ENCODE results near the gene DDX3X. TPM values are rescaled to one million over a fixed set of nuclear protein-coding genes. Genes with fewer than 3 reads are reported as not detected.

Gene DDX3X
- total and polyA plus RNA-seq, 9 of the 15 experiments (the other 6 are each of a cell fraction or from before 2014, with no cell fraction given) = 51.3 to 232 (median 138) TPM

- H3K36me3 ChIP-seq (ENCODE audit: control insufficient read depth, insufficient read depth, low read length) = no peaks in the 10 kb centered on the region
- 22% methylated on average over 6 of the region's 6 CpGs for WGBS (ENCODE audit: insufficient coverage, low coverage, missing lambda C conversion rate)
- ChIA-PET POLR2A (interaction anchor here (0.8 kb wide), 1 partner anchor 40 kb away, joined by 3 read pairs; no protein-coding TSS in a partner anchor), CTCF (ENCODE audit: low intra/inter-chr PET ratio) (no interaction called here)
- no peak overlapping the region for H3K27ac ChIP-seq (ENCODE audit: extremely low read depth, low read depth, low read length)
- H3K4me3 ChIP-seq = no peak overlapping the region
- H3K4me1 ChIP-seq (replicated peaks in 1 of 2; ENCODE audit: control insufficient read depth in 2 of 2, insufficient read depth in 2 of 2, low read length in 2 of 2) = no peaks in the 10 kb centered on the region
- intact Hi-C loops (cut with micrococcal nuclease) (no loop called here), in situ Hi-C loops (cut with MboI) (no loop called here)
- TF ChIP-seq, protein P1, sequence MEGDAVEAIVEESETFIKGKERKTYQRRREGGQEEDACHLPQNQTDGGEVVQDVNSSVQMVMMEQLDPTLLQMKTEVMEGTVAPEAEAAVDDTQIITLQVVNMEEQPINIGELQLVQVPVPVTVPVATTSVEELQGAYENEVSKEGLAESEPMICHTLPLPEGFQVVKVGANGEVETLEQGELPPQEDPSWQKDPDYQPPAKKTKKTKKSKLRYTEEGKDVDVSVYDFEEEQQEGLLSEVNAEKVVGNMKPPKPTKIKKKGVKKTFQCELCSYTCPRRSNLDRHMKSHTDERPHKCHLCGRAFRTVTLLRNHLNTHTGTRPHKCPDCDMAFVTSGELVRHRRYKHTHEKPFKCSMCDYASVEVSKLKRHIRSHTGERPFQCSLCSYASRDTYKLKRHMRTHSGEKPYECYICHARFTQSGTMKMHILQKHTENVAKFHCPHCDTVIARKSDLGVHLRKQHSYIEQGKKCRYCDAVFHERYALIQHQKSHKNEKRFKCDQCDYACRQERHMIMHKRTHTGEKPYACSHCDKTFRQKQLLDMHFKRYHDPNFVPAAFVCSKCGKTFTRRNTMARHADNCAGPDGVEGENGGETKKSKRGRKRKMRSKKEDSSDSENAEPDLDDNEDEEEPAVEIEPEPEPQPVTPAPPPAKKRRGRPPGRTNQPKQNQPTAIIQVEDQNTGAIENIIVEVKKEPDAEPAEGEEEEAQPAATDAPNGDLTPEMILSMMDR (IDR thresholded peaks at IDR 0.05 in 2 of 3, conservative IDR thresholded peaks at IDR 0.05 in 1 of 3; ENCODE audit: insufficient read depth in 2 of 3, low read depth in 1 of 3, low read length in 3 of 3) = 0 out of 6 replicates have a peak, but pooled peaks of 1 of the 3 experiments have one; percentile 1
- no peak for TF ChIP-seq PTTG1 (tag; IDR thresholded peaks at IDR 0.05; ENCODE audit: low read depth)
- no peak overlapping the region for H3K4me2 ChIP-seq (ENCODE audit: insufficient read depth, low read length)
- no TSS peak for BruUV-seq (replicated peaks)
- no peaks in the 10 kb centered on the region for H3K9me1 ChIP-seq (ENCODE audit: control insufficient read depth, insufficient read depth, low read length)
- no peaks in the 10 kb centered on the region for H3K79me2 ChIP-seq (ENCODE audit: control insufficient read depth, insufficient read depth, low read length)
- H3K9me3 ChIP-seq (replicated peaks; ENCODE audit: control insufficient read depth, insufficient read depth, low read depth, low read length) = peaks cover 3% of the 10 kb centered on the region; the same call in 1 of the 2 replicates
- ATAC-seq (no peak), DNase-seq (ENCODE audit: extremely low read depth in 1 of 4, low spot score in 3 of 4) (no peak), FAIRE-seq (no peak)
- no peaks in the 10 kb centered on the region for H4K20me1 ChIP-seq (replicated peaks; ENCODE audit: control insufficient read depth, insufficient read depth, low read length)
- peaks cover 0 to 4% of the 10 kb centered on the region in 2 experiments; a peak in 1 of 5 replicates for H3K27me3 ChIP-seq (ENCODE audit: control insufficient read depth in 2 of 2, insufficient read depth in 2 of 2, low read length in 2 of 2)
- no peak overlapping the region for H3K9ac ChIP-seq (ENCODE audit: insufficient read depth in 1 of 2, low read depth in 2 of 2, low read length in 2 of 2)
- no peak overlapping the region for H2AFZ ChIP-seq (ENCODE audit: low read depth, low read length)
Observed at GRCh38 chrX:41293269-41293668, 40.7 kb upstream of the DDX3X start.
